ENCODE data around the gene OR51I1.

Gene OR51I1, protein sequence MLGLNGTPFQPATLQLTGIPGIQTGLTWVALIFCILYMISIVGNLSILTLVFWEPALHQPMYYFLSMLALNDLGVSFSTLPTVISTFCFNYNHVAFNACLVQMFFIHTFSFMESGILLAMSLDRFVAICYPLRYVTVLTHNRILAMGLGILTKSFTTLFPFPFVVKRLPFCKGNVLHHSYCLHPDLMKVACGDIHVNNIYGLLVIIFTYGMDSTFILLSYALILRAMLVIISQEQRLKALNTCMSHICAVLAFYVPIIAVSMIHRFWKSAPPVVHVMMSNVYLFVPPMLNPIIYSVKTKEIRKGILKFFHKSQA
- total RNA-seq, result 0 reads per million in 3 experiments

DNA sequence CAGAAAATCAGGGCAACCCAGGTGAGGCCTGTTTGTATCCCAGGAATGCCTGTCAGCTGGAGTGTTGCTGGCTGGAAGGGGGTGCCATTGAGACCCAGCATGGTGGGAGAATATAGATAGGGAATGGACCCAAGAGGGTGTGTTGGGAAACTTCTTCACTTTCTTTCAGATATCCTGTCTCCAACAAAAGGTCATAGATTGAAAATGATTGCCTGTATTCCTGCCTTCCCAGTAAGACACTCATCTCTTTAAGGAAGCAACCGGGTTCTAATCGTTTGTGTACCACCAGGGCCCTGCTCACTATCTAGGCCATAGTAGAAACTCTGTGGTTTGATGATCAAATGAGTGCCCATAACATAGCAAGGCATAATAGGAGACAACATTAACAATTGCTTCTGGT, at the start of gene OR51I1:
Gene OR51I1 (minus strand): TSS at position 101 of the 400 bp plus-strand sequence. CDS start 0 bp downstream, at position 101.
- no peak for DNase-seq

DNA sequence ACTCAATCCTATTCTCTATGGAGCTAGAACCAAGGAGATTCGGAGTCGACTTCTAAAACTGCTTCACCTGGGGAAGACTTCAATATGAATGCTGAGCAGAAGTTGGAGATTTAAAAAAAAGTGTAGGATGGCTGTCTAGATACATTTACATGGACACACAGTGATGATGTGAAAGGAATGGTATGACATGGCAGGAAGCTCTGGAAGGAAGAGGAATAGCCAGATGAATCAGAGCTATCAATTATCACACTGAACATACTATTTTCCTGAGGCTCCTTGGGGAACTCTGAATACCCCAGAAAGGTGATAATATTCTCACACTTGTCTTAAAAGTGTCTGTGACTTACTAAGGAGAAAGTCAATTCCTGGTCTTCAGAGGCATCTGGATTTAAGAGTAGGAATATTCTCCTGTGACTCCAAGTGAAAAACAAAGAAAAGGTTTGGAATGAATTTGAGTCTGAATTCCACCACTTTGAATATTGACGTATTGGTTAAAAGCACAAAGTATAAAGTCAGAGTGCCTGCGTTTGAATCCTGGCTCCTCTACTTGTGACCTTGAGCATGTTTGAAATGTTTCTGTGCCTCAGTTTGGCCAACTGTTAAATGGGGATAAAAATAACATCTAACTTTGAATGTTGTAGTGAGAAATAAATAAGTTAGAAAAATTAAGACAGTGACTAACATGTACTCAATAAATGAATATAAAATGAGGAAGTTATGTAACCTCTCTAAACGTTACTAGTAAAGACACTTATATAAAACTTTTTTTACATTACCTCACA, 48.5 kb upstream of the OR51I1 start:
- DNase-seq, result no peak

DNA sequence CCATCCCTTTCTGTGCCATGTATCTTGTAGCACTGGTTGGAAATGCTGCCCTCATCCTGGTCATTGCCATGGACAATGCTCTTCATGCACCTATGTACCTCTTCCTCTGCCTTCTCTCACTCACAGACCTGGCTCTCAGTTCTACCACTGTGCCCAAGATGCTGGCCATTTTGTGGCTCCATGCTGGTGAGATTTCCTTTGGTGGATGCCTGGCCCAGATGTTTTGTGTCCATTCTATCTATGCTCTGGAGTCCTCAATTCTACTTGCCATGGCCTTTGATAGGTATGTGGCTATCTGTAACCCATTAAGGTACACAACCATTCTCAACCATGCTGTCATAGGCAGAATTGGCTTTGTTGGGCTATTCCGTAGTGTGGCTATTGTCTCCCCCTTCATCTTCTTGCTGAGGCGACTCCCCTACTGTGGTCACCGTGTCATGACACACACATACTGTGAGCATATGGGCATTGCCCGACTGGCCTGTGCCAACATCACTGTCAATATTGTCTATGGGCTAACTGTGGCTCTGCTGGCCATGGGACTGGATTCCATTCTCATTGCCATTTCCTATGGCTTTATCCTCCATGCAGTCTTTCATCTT, 47.6 kb upstream of the OR51I1 start:
- no peak for DNase-seq

DNA sequence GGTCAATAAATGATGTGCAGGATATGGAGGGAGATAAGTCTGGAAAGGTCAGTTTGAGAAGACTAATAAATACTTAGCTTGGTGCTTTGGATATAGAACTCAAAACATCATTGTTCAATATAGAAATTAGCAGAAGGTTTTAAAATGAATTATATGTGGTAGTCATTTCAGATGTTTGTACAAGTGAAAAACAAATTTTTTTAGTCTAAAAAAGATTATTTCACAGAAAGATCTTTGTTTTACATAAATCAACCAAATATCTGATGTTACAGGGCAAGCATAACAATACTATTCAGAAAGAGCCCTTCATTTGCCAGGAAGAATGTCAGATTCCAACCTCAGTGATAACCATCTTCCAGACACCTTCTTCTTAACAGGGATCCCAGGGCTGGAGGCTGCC, 47.1 kb upstream of the OR51I1 start, which contains the start of gene OR52D1:
Gene OR52D1 (plus strand): TSS at position 301 of the 400 bp plus-strand sequence. CDS start 22 bp downstream, at position 323.
- no peak for DNase-seq

DNA sequence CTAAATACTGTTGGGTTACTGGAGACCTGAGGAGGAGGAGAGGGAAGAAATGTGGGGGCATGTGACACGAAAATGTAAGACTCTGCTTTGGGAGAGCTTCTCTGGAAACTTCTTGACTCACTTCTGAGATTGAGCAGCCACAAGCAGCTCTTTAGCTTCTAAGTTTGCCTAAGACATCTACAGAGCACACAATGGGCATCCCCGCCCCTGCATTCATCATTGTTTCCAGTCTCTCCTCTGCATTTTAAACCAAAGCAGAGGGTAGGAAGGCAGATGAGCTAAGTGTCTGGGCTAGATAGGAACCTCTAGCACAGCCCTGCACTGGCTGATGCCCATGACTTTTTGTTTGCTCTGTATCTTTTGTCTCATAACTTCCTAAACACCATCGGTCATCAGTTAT, 45.1 kb upstream of the OR51I1 start:
- DNase-seq, result no peak

DNA sequence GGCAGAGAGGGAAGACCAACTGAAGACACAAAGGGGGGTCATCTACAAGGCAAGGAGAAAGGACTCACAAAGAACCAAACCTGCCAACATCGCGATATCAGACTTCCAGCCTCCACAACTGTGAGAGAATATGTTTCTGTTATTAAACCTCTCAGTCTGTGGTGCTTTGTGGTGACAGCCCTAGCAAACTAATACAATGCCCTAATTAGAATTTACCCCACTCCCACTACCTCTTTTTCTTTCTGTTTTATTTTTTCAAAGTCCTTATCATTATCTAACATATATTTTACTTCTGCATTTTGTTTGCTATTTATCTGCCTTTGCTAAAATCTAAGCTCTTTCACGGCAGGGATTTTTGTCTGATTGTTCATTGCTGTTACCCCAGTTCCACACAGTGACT, 44.7 kb upstream of the OR51I1 start:
- DNase-seq, result no peak

DNA sequence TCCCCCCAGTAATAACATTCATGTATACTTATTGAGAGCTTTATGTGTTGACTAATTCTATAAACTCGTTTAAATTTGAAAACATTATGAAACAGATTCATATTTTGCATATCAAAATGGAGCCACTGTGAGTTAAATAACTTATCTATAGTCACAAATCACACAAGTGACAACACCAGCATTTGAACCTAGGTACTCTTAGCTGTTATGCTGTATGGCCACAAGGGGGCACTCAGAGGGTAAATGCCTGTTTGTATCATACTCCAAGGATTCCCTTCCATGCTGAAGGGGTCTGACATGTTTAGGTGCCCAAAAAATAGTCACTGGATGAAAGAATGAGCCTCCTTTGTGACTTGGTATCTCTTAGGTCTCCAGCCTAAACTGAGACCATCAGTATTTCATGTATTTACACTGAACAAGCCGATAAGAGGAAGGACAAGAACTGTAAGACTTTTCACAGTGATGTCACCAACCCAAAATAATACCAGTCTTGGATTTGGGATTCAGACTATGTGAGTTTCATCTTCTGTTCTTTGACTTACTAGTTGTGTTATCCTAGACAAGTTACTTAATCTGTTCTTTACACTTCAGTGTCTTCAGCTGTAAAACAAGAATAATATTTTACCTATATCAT, 35.0 kb upstream of the OR51I1 start:
- peak; percentile 10 for DNase-seq

DNA sequence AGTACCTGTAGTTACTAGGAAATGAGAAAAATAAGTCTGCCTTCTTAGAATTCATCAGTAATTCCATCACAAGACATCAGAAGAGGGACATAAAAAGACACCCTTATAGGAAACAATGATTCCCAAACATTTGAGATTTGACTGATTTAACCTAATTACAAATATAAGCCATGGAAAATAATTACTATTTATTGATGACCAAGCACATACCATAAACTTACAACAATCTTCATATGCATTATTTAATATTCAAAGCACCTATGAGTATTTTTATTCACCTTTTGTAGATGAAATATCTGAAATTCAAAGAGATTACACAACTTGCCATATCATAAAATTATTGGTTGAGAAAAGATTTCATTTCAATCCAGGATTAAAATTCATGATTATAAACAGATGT, 32.6 kb upstream of the OR51I1 start:
- no peak for DNase-seq

DNA sequence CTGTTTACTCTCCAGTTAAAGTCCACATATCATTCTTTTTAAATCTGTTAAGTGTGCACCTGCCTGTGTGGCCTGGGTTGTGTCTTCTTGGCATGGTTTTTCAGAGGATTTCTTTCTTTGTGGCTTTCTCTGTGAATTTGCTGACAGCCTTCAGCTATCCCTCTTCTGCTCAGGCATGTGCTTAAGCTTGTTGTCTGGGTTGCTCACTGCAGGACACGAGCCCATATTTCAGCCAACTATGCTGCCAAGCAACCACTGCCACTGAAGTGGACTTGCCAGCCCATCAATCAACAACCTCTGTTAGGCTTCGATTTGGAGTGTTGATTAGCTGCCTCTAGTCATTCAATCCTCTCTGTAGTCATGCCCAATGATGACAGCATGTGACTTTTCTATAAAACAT, 26.2 kb upstream of the OR51I1 start:
- no peak for DNase-seq

DNA sequence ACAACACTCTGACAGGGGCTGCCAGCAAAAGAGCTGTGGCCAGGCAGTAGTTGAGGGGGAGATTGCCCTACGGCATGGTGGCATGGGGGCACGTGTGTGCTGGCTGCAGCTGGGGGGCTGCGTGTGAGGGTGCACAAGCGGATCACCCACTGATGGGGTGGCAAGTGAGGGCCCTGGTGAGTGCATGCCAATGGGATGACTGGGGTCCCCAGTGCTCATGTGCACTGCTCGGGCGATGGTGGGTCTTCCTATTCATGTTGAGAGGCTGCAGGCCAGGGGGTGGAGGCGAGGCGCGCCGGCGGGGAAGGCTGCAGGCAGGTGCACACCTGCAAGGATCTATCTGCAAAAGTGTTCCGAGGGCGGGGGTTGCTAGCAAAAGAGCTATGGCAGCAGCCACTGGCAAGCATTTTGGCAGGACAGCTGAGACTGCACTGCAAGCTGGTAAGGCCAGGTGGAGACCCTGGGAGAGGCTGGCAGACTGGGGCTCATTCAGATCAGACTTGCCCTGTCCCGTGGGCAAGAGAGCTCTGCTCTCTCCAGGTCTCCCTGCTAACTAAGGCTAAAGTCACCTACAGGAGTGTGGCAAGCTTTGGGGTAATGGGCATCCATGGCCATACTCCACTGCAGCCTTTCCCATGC, 19.8 kb upstream of the OR51I1 start:
- no peak for DNase-seq

DNA sequence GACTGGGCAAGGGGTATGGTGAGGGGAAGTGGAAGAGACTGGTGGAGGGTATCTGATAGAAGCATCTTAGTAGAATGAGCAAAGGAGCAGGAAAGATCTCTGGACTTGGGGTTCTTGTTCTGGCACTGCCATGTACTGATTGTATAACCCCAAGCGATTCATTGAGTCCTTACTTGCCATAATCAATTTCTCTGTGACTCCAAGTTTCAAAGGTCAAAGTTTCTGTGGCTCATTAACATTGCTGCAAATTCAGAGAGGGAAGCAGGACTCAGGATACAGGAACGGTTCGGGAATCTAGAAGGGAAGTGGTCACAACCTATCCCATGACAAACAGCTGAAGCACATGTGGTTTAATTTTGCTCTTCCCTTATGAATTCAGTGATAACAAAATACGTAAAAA, 8.1 kb upstream of the OR51I1 start:
- no peak for DNase-seq

DNA sequence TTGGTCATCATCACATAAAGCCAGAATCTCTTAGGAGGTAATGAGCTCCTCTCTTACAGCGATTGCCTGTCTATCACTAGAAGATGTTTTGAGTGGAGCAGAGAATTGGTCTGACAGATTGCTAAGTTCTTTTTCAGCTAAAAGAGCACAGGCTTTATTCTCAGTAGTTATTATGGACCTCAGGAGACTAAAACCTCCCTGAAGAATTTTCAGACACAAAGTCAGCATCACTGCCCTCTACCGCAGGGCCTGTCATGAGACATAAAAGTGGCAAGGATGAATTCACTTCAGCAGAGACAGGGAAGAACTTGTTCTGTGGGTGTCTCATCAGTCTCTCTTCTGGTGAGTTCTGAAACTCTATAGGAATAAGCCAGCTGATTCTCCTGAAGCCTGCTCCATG, 7.7 kb upstream of the OR51I1 start, which contains the start of gene OR51I2:
Gene OR51I2 (plus strand): TSS at position 301 of the 400 bp plus-strand sequence. CDS start 4,166 bp downstream, outside the sequence.
- no peak for DNase-seq

DNA sequence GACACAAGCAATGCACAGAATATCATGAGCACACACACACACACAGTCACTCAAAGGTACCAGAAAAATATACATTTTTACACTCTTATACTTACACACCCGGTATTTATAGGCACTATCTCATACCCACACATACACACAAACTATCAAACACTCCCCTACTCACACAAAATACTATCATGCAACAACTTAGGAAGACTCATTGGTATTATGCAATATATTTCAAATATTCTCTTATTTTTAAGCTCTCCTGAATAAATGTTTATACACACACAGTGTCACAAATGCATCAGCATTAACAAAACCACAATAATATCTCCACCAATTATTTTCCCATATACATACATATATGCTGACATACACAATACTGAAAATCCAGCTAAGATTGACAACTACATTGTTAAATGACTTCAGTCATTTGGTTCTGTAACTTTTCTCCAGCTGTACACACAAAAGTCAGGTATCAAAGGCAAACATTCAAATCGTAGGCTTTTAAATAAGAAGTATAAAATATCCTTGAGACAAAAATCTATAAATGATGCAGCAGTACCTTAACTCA, 2.6 kb upstream of the OR51I1 start:
- no peak for DNase-seq

DNA sequence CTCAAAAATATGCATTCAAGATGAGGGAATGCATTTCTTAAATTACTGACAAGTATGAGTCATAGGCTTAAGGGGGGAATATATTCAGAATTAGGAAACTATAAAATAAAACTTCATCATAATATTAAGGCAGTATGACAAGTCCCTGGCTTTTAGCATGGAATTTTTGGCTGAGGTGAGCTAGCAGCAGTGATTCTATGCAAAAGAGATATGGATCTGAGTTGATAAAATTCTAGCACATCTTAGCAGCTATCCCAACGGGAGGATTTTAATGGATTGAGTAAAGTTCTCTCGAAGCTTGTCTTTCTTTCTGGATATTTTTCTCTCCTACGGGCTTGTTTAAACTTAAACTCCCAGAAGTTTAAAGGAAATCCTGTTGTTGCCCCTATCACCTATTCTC, 18.2 kb downstream of the OR51I1 start:
- DNase-seq, result no peak

DNA sequence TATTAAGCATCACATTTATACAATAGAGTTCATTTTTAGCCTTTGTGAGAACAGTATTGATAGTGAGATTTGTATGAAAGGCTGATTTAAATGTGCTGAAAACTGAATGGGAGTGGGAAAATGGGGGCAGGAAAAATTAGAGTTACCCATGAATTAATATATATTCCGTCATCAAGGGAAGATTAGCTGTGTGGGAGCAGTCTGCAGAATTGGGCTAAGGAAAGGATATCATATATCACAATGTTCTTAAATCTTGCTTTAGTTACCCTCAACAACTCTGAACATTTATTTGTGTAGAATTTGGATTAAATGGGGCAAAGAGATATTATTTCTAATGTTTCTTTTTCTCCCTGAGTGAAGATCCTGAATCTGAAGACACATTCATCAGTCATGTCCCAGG, 19.5 kb downstream of the OR51I1 start, which contains the start of gene OR51Q1:
Gene OR51Q1 (plus strand): TSS at position 301 of the 400 bp plus-strand sequence. CDS start 90 bp downstream, at position 391.
- no peak for DNase-seq

DNA sequence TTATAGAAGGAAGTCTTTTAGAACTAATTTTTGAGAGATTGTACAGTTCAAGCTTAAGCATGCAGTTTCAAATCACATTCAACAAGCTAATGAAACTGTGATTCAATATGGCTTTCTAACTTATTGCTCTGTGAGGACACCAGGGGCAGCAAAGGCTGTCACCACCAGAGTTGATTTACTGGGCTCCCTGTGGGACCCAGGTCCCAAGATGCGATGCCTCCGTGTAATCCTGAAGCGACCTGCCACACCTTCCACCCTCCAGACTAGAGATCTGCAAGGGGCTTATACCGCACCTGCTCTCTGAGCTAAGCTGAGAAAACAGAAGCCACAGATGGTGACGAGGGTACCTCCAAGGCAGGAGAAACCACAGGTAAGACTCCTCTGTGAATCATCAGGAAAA, 20.3 kb downstream of the OR51I1 start:
- no peak for DNase-seq

DNA sequence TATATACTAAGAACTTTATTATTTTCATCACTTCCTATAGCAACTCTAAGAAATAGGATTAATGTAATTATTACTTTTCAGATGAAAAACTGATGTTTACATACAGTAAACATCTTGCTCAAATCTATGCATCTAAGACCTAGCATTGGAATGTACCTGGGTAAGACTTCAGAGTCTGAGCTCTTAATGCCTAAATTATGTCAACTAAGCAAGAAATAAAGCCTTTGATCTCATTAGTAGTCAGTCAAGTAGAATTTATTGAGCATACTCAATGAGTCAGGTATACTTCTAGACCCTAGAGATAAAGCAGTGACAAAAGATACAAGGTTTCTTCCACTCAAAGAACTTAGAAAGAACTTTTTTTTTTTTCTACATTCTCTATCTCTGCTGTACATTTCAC, 36.1 kb downstream of the OR51I1 start:
- DNase-seq, result no peak

DNA sequence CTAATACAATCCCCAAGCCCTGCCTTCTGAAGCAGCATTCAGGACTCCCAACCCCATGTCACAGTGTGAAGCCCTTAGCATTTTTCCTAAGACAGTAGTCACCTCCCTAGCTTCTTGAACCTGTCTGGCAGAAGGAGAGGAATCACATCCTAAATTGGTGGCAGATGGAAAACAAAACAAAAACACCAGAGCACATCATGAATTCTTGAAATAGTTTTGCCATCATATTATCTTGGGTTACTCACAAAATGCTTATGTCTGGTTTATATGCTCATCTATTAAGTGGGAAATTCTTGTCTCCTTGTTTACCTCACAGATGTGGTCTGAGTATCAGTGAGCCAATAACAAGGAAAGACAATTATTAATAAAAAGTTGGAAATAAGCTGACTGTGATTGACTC, 42.4 kb downstream of the OR51I1 start:
- DNase-seq, result no peak

DNA sequence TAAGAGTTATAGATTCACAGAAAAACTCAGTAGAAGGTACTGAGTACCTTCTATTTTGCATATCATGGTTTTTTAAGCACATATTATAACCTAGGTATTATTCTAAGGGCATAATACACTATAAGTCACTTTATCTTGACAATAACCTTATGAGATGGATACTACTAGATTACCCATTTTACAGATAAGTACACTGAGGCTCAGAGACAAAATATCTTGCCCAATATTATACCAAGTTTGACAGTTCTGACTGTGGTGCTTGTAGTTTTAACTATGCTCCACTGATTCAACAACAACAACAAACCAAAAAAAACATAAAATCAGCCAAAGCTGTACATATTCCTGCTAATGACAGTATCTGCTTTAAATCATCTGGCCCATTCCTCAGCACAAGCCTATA, 47.2 kb downstream of the OR51I1 start:
- no peak for DNase-seq

All from central memory CD4-positive, alpha-beta T cell (primary cell).